Measurements from ENCODE around the gene TMEM167B.

DNA sequence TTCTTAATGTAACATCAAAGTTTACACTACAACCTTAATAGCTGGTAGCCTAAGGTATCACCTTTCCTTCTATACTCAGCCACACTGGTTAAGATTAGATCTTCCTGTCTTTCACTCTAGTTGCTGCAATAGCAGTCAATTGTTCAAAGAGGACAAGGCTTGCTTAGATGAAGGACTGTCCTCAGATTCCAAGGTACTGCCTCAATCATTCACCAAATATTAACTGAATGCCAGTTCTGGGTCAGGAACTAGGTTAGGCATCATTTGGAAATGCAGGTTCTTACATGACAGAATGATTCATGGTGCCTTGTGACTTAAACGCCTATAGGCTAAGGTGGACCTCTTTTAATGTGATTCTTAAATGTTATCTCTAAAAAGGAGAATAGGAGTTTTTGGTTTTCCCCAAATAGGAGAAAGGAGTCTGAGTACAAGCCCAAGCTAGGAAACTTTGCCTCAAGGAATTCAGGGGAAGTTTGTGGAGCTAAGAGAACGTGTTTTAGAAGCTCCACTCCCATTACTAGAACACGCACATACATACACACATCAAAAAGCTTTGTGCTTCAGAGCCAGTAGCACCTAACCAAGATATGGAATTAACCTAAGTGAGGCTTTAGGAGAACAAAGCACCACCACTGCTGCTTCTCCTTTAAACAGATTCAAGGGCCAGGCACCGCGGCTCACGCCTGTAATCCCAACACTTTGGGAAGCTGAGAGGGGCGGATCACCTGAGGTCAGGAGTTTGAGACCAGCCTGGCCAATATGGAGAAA lies 40.2 kb upstream of the TMEM167B start:
- TF ChIP-seq, protein P1, sequence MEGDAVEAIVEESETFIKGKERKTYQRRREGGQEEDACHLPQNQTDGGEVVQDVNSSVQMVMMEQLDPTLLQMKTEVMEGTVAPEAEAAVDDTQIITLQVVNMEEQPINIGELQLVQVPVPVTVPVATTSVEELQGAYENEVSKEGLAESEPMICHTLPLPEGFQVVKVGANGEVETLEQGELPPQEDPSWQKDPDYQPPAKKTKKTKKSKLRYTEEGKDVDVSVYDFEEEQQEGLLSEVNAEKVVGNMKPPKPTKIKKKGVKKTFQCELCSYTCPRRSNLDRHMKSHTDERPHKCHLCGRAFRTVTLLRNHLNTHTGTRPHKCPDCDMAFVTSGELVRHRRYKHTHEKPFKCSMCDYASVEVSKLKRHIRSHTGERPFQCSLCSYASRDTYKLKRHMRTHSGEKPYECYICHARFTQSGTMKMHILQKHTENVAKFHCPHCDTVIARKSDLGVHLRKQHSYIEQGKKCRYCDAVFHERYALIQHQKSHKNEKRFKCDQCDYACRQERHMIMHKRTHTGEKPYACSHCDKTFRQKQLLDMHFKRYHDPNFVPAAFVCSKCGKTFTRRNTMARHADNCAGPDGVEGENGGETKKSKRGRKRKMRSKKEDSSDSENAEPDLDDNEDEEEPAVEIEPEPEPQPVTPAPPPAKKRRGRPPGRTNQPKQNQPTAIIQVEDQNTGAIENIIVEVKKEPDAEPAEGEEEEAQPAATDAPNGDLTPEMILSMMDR (IDR thresholded peaks at IDR 0.05), result no peak
- no peak for TF ChIP-seq POLR2A (IDR thresholded peaks at IDR 0.05)
- no peak for TF ChIP-seq EP300 (IDR thresholded peaks at IDR 0.05)
- no peak for TF ChIP-seq POLR2AphosphoS5 (IDR thresholded peaks at IDR 0.05)
